Stimulated activated CD4-positive, alpha-beta T cell treated with anti-CD3 and anti-CD28 coated beads, Interleukin-1b, Interleukin-23, amount 100 ng/mL, for 4 hours (primary cell): Measurements from ENCODE around the gene SLC10A3.
A peak's percentile ranks its signal among the peaks of the same experiment; 100 is the strongest.

Experiments
- DNase-seq, 2 donors: peaks; one replicate each; pipeline ENCODE4 v3.0.0-alpha.2; 2020; ENCODE audit warnings: low read depth in 2 of 2

SLC10A3 gene

DNA sequence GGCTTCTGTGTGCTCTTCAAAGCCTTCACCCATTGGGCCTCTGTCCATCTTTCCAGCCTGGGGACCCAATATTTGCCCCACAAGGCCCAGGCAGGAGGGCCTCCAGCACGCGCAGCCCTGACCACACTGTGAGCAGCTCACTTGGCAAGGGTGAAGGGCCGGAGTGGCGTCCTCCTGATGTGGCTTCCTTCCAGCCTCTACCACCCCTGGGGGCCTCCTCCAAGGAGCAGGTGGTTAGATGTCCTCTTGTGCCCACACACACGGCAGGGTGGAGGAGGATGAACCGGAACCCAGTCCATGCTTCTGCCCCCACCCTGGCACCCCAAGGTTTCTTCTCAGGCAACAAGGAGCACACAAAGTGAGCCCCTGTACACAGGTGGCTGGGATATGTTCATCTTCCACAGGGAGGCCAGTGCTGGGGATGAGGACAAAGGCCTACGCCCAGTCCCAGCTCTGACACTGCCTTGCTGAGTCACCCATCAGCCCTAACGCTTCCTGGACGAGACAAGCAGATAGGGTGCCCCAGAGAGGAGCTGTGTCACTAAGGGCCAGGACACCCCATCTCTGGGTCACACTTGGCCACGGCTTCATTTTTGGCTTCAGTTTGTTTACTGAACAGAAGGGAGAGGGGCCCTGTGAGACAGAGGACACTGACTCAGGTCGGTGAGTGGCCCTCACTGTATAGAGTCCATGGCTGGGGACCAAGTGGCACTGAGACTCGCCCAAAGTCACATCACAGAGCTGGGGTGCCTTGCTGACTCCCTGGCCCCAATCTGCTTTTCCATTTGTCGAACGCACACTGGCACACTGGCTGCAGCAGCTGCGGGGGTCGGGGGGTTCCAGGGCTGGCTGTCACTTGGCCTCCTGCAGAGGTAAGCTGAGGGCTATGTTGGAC, 5.9 kb downstream of the SLC10A3 start:
- no peak for DNase-seq

DNA sequence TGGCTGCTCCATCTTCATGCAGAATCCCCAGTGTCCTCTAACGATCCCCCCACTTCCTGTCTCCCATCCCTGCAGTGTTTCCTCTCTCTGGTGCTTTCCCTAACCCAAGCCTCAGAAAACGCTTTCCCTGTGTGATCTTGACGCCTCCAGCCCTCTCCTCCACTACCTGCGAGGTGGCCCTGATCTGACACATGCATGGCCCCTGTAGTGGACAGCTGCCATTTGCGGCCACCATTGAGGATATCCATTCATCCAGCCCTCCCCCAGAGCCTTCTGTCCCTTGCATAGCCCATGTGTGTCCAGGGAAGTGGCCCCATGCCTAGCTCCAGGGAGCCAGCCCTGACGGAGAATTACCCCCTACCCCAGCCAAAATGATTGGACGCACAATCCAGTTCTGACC, 7.1 kb downstream of the SLC10A3 start:
- DNase-seq = no peak

DNA sequence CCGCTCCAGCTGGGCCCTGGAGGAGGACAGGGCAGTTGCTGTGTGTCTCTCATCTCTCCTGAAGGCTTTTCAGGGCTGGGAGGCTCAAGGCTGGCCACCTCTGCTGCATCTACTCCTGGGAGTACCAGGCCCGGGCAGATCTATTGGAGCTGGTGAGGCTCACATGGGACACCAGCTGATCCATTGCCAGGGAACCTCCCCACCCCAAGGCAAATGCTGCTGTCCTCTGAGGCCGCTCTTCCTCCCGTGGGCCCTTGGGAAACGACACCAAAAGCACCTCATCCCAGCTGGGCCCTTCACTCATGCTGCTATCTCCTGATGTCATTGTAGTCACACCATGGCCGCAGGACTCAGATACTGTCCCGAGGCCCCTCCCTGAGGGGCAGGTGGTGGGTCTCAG, 7.6 kb downstream of the SLC10A3 start:
- no peak for DNase-seq

DNA sequence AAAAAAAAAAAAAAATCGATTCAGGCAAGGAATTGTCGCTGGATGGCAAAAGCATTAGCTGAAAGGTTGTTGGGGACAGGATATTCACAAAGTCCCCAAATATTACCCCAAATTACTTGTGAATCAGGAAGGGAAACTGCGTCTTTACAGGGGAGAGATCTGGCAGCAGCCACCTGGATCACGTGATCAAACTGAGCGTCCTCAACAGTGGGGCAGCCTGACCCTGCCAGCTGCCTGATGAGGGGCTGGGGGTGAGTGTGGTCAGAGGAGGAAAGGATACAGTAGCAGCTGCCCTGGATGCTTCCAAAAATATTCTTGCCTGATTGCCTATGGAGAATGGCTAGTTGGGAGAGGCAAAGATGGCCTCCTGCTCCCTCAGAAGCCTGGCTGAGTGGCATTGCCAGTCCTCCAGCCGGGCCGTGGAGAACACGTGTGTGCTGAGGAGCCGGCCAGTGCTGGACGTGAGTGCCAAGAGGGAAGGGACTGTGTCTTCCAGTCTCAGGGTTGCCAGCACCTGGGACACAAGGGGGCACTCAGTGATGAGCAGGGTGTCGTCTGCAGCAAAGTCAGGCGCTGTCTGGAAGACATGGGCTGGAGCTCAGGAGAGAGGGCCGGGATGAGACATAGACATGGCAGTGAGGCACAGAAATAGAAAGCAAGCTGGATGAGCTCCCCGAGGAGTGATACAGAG, 8.4 kb downstream of the SLC10A3 start:
- no peak for DNase-seq

DNA sequence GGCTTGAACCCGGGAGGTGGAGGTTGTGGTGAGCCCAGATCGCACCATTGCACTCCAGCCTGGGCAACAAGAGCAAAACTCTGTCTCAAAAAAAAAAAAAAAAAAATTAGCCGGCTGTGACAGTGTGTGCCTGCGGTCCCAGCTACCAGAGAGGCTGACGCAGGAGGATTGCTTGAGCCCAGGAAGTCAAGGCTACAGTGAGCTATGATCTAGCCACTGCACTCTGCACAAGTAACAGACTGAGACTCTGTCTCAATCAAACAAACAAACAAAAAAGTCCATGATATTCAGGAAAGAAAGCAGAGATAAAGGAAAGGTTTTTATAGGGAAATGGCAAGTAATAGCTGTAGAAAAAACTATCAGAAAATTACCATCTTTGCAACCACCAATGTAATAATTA, 9.2 kb downstream of the SLC10A3 start:
- no peak for DNase-seq

DNA sequence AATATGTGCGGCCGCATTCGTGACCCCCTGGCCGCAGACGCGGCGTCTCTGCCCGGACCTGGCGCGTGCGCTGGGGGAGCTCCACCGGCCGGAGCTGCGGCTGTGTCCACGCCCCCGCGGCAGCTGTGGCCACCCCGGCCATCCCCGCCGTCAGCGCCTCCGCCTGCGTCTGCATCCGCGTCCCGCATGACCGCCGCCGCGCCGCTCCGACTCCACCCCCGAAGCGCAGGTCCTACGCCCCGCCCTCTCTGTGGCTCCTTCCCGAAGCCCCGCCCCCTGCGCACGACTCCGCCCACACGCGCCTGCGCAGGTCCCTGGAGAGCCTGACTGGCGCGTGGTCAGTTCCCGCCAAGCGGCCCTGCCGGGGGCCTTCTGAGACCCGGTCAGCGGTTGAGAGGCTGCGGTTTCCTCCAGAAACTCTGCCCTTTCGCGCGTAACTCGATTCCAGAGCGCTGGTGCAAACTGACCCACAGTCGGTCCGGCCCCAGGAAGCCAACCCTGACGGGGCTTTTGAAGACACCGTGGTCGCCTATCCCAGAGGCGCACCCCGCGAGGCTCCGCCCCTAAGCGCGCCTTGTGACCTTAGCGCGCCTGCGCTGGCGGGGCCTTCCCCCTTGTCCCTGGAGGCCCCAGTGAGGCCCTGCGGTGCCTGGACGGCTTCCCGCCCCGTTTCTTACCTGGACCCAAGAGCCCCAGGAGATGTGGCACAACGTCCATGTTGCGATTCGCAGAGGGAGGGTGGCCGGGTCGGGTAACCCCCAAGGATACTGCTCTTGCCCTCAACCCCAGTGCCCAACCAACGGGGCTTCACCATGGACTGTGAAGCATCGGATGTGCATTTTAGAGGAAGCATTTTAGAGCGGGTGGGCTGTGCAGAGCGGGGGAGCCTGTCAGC, 11.5 kb downstream of the SLC10A3 start, which contains the start of gene LAGE3:
Gene LAGE3 (minus strand): TSS at position 554 of the 895 bp plus-strand sequence. CDS start 366 bp downstream, at position 188.
- DNase-seq = peak; percentile 91

DNA sequence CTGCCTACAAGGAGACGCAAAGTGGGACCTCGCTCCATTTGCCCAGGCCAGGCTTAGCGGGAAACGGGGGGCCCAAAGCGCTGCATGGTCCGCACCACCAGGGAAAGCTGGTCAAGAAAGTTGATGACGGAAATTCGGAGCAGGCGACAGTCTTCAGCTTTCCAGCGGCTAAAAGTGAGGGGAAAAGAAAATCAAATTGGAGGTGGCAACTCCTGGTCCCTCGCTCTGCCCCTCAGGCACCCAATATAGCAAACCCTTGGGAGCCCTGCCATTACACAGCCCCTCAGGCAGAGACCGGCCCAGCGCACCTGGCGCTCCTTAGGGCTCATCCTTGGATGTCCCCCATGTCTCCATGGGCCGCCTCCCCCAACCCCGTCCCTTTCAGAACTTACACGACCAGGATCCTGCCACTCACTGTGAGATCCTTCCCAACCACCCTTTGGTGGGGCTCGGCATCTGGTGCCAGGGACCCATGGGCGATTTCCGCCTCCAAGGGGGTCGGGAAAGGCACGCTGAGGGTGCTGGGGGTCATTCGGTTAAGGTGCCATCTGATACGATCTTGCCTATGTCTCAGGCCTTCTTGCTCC, 12.4 kb downstream of the SLC10A3 start:
- no peak for DNase-seq

DNA sequence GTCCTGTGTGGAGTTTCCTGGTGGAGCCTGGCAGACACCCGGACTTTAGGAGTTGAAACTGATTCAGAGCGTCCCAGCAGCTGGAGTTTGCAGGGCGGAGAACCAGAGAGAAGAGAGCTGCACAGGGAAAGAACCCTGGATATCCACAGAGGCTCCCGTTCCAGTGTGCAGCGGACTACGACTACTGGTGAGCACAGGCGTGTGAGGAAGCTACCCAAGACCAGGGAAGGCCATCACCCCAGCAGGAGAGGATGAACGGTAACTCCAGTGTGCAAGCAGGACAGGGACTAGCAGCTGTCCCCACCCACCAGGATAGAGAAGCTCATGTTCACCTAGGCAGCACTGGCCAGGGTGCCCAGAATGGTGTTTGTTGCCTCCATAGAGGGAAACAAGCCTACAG, 13.6 kb downstream of the SLC10A3 start:
- no peak for DNase-seq

DNA sequence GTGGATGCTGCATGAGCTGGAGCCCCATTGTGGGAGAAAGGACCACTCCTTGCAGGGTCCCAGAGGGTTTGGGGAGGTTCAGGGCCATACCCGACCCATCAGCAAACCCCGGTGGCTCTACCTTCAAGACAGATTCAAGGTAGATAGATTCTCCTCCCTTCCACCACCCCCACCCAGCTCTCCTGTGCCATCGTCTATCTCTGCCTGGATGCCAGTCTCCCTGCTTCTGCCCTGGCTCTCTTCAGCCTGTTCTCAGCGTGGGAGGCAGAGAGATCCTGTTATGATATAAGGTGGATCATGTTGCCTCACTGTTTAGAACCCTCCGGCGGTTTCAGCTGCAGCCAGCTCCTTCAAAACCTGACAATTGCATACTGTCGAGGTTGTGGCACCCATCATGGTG, 16.7 kb downstream of the SLC10A3 start:
- no peak for DNase-seq

DNA sequence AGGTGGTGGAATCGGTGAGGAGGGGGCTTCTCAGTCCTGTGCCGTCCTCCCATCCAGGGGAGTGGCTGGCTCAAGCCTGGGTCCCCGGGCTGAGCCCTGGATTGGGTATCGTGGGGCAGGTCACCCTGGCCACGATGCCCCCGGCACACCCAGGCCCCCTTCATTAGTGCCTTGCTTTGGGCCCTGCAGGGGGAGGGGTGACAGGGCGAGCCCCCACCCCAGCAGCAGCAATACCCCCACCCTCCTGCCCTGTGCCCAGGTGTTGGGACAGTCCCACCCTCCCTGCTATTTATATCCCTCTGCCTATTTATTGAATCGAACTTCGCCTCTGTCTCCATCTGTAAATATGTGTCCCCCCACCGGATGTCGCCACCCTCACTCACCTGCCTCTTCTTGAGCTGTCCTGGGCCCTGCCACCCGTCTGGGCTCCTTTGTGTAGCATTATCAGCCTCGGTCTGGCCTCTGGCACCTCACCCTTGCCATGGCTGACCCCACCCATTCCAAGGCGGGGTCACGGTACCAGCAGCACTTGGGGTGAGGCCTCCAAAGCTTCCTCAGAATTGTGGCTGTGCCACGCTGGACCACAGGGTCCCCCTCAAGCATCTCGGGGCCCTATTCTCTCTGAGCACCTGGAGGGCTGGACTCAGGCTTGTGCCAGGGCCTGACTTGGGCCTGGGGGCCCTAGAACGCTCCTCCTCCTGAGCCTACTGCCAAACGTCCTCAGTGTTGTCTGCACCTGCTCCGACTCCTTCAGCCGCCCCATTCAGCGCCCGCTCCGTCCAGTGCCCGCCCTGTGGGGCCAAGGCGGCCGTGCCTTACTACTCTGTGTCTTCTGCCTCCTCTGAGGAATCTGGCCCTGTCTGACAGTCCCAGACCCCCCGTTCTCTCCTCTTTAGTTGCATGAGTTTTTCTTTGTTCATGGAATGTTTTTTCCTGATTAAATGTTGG, 17.5 kb downstream of the SLC10A3 start:
- no peak for DNase-seq

DNA sequence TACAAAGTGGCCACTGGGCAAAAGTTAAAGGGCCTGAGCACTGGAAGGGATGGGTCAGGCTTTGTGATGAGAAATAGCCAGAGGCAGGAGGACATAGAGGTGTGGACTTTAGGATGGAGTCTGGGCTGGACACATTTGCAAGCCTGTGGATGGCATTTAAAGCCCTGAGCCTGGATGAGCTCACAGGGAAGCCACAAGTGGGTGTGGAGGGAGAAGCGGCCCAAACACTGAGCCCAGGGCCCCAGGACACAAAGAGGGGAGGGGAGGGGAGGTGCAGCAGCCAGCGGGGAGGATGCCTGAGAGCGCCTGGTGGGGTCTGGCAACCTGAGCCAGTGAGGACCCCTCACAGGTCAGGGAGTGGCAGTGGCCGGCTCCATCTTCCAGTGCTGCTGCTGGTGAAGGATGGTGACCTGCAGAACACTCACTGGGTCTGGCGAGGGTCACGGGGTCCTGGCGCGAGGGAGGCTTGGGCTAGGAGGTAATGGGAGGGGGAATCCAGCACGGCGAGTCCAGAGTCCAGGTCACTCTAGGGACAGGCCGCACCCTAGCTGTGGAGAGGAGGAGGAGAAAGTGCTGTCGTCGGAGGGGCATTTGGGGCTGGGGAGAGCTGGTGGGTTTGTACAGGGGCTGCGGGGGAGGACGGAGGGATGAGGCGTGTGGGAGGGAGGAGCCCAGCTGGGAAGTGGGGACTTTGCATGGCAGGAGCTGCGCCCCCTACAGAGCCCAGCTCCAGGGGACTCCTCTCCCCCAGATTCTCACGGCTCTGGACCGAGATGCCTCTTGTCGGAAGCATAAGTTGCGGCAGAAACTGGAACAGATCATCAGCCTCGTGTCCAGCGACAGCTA, 18.4 kb downstream of the SLC10A3 start:
- DNase-seq = no peak

DNA sequence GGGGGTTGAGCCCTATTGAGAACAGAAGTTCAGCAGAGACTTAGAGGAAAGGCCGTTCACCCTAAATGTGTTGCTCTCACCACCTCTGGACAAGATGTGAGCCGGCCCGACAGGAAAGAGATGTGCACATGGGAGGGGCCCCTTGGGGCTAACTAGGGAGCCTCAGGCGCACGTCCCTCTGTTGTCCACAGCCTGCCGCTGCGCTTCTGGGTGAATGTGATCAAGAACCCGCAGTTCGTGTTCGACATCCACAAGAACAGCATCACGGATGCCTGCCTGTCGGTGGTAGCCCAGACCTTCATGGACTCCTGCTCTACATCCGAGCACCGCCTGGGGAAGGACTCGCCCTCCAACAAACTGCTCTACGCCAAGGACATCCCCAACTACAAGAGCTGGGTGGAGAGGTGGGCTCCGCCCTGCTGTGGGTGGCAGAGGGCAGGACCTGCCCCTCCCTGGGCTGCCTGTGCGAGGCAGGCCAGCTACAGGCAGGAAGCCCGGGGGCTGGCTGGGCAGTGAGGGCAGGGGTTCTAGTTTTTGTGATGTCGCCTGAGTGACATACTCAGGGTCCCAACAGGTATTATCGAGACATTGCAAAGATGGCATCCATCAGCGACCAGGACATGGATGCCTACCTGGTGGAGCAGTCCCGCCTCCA, 19.4 kb downstream of the SLC10A3 start:
- no peak for DNase-seq

DNA sequence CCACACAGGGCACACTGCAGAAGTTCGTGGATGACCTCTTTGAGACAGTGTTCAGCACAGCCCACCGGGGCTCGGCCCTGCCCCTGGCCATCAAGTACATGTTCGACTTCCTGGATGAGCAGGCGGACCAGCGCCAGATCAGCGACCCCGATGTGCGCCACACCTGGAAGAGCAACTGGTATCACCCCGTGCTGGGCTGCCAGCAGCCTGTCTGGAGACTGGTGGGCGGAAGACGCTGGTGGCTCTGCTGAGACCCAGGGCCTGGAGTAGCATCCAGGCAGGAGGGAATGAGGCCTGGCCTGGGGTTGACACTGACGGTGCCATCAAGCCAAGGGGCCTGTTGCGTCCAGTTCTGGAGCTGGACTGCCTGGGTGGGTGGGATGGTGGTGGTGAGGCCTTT, 20.0 kb downstream of the SLC10A3 start:
- no peak for DNase-seq

DNA sequence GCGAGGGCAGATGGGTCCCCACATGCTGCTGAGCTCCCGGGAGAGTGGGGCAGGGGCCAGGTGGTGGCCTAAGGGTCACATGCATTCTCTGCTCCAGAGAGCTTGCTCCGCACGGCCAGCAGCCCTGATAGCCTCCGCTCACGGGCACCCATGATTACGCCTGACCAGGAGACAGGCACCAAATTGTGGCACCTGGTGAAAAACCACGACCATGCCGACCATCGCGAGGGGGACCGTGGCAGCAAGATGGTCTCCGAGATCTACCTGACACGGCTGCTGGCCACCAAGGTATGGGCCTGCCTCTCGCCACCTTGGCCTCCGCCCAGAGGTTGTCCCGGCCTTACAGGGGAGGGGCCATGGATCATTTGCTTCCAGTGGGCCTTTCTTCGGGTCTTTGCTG, 20.5 kb downstream of the SLC10A3 start:
- no peak for DNase-seq

DNA sequence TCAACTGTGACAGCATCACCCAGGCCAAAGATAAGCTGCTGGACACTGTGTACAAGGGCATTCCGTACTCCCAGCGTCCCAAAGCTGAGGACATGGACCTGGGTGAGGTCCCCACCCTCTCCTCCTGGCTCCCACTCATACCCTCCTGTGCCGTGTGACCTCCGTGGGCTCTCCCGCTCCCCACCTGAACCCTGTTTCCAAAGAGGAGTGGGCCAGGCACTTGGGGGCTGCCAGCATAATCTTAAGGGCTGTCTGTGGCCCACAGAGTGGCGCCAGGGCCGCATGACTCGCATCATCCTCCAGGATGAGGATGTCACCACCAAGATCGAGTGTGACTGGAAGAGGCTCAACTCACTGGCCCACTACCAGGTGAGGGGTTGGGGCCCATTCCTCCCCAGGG, 21.3 kb downstream of the SLC10A3 start:
- no peak for DNase-seq

DNA sequence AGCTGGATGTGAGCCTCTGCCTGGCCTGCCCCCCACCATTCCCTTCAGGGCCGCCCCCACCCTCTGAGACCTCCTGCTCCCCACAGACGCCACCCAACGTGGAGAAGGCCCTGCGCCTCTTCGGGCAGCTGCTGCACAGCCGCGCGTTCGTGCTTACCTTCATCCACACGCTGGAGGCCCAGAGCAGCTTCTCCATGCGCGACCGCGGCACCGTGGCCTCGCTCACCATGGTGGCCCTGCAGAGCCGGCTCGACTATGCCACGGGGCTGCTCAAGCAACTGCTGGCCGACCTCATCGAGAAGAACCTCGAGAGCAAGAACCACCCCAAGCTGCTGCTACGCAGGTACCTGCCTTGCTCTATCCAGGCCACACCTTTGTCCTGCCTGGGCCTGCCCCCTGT, 22.2 kb downstream of the SLC10A3 start:
- no peak for DNase-seq

DNA sequence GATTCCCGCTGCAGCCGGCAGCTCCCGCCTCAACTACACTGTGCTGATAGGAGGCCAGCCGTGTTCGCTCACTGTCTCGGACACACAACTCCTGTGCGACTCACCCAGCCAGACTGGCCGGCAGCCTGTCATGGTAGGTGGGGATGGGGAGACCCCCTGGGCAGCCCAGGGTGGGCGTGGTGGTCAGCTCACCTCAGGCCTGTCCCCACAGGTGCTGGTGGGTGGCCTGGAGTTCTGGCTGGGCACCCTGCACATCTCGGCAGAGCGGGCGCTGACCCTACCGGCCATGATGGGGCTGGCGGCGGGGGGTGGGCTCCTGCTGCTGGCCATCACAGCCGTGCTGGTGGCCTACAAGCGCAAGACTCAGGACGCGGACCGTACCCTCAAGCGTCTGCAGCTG, 22.9 kb downstream of the SLC10A3 start:
- DNase-seq = no peak

DNA sequence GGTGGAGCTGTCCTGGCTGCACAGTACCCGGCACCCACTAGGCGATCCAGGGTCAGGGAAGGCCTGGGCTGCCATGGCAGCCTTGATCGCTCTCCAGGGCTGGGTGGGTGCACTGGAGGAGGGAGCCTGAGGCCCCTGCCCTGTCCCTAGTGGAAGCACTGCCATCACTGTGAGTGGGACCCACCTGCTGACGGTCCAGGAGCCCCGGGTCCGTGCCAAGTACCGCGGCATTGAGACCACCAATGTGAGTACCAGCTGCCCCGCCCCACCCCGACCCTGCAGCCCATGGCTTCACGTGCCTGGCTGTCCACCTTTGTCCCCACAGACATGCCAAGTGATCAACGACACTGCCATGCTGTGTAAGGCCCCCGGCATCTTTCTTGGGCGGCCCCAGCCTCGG, 23.5 kb downstream of the SLC10A3 start:
- DNase-seq = no peak

DNA sequence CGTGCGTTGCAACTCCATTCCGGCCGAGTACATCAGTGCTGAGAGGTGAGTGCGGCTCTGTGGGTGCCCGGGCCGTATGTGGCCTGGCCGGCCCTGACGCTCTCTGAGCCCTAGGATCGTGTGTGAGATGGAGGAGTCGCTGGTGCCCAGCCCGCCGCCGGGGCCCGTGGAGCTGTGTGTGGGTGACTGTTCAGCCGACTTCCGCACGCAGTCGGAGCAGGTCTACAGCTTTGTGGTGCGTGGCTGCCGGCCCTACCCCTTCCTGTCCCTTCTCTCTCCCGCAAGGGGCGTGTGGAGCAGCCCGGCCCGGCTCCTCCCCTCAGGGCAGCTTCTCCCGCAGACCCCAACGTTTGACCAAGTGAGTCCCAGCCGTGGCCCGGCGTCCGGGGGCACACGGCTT, 24.4 kb downstream of the SLC10A3 start:
- no peak for DNase-seq
